HL-60 (cell line): ENCODE results near the gene CDC42BPB.

Source experiments
- TF ChIP-seq, protein P1 (sequence below): IDR thresholded peaks from one replicate; pipeline ENCODE4 v1.5.1; 2011; ENCODE audit warnings: low read length, control low read depth, inconsistent platforms; ENCODE audit not compliant: insufficient read depth
- TF ChIP-seq, protein P2 (sequence below): IDR thresholded peaks from 2 replicates; pipeline ENCODE4 v1.6.1; 2012; ENCODE audit warnings: low read depth; ENCODE audit not compliant: insufficient replicate concordance

DNA sequence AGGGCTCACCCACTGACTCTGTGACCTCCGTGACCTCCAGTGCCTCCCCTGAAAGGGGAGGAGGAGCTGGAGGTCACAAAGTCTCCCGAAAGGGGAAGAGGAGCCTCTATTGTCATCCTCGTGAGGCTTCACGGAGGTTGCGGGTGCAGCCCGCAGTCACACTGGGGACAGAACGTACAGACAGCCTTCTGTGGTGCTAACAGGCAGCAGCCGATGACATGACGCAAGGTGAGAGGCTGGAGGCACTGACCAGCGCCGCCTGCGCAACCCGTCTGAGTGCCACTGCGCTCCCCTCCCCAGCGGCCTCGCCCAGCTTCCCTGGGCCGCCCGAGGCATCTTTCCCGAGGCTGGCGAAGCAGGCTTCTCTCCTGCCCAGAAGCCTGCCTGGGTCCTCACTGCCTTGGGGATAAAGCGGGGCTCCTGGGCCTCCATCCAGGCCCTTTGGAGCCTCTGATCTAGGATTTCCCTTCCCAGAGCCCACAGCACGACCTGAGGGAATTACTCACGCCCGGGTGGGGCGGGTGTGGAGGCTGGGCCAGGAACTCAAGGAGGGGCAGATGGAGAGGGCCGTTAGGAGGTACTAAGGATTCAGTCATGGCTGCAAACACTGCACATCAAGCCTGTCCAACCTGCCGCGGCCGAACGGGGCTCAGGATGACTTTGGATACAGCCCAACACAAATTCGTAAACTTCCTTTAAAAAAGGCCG lies 14.3 kb upstream of the CDC42BPB start:
- TF ChIP-seq, protein P1, sequence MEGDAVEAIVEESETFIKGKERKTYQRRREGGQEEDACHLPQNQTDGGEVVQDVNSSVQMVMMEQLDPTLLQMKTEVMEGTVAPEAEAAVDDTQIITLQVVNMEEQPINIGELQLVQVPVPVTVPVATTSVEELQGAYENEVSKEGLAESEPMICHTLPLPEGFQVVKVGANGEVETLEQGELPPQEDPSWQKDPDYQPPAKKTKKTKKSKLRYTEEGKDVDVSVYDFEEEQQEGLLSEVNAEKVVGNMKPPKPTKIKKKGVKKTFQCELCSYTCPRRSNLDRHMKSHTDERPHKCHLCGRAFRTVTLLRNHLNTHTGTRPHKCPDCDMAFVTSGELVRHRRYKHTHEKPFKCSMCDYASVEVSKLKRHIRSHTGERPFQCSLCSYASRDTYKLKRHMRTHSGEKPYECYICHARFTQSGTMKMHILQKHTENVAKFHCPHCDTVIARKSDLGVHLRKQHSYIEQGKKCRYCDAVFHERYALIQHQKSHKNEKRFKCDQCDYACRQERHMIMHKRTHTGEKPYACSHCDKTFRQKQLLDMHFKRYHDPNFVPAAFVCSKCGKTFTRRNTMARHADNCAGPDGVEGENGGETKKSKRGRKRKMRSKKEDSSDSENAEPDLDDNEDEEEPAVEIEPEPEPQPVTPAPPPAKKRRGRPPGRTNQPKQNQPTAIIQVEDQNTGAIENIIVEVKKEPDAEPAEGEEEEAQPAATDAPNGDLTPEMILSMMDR: no peak
- TF ChIP-seq, protein P2, sequence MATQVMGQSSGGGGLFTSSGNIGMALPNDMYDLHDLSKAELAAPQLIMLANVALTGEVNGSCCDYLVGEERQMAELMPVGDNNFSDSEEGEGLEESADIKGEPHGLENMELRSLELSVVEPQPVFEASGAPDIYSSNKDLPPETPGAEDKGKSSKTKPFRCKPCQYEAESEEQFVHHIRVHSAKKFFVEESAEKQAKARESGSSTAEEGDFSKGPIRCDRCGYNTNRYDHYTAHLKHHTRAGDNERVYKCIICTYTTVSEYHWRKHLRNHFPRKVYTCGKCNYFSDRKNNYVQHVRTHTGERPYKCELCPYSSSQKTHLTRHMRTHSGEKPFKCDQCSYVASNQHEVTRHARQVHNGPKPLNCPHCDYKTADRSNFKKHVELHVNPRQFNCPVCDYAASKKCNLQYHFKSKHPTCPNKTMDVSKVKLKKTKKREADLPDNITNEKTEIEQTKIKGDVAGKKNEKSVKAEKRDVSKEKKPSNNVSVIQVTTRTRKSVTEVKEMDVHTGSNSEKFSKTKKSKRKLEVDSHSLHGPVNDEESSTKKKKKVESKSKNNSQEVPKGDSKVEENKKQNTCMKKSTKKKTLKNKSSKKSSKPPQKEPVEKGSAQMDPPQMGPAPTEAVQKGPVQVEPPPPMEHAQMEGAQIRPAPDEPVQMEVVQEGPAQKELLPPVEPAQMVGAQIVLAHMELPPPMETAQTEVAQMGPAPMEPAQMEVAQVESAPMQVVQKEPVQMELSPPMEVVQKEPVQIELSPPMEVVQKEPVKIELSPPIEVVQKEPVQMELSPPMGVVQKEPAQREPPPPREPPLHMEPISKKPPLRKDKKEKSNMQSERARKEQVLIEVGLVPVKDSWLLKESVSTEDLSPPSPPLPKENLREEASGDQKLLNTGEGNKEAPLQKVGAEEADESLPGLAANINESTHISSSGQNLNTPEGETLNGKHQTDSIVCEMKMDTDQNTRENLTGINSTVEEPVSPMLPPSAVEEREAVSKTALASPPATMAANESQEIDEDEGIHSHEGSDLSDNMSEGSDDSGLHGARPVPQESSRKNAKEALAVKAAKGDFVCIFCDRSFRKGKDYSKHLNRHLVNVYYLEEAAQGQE: no peak
